Measurements from ENCODE around the gene SEPTIN6.

SEPTIN6 gene

GRCh38 chrX:119708936-119709335 lies 16.0 kb upstream of the SEPTIN6 start:
- ChIA-PET POLR2A (interaction anchor here (1.8 kb wide), 1 partner anchor 16 kb away, joined by 6 read pairs; the partner anchor contains the start of gene SEPTIN6), CTCF (interaction anchor here (0.5 kb wide), 1 partner anchor 72 kb away, joined by 3 read pairs; no protein-coding TSS in a partner anchor)

GRCh38 chrX:119706616-119707015 lies 13.6 kb upstream of the SEPTIN6 start:
- no peak overlapping the region for H3K4me3 ChIP-seq (ENCODE audit: low read depth, low read length)
- H3K9me3 ChIP-seq (ENCODE audit: control insufficient read depth, insufficient read depth, low read depth, low read length) = no peaks in the 10 kb centered on the region
- CTCF ChIA-PET = interaction anchor here (0.6 kb wide), 1 partner anchor 14 kb away, joined by 4 read pairs; no protein-coding TSS in a partner anchor
- no peaks in the 10 kb centered on the region for H3K36me3 ChIP-seq (ENCODE audit: control insufficient read depth in 2 of 2, insufficient read depth in 1 of 2, low read length in 2 of 2)
- POLR2A ChIA-PET = no interaction called here
- H3K4me1 ChIP-seq (ENCODE audit: control insufficient read depth, insufficient read depth, low read length) = no peaks in the 10 kb centered on the region
- no peak overlapping the region for H3K27ac ChIP-seq (ENCODE audit: extremely low read depth, low read depth, low read length)
- TF ChIP-seq ZNF341 (tag by site-specific recombination; IDR thresholded peaks at IDR 0.05; ENCODE audit: low read depth) (no peak), ZNF280D (tag by site-specific recombination; IDR thresholded peaks at IDR 0.05) (no peak), ZSCAN5A (tag by site-specific recombination; IDR thresholded peaks at IDR 0.05) (no peak), ZNF433 (tag by site-specific recombination; IDR thresholded peaks at IDR 0.05; ENCODE audit: low read depth) (no peak), GLIS1 (tag by site-specific recombination; IDR thresholded peaks at IDR 0.05) (no peak), ZNF707 (tag by site-specific recombination; IDR thresholded peaks at IDR 0.05) (no peak), ZNF677 (tag by site-specific recombination; IDR thresholded peaks at IDR 0.05) (no peak), ZNF624 (tag by site-specific recombination; IDR thresholded peaks at IDR 0.05) (no peak), ZNF555 (tag by site-specific recombination; conservative IDR thresholded peaks at IDR 0.05) (no peak), ZNF76 (tag by site-specific recombination; IDR thresholded peaks at IDR 0.05; ENCODE audit: borderline replicate concordance, low read depth) (no peak), ZNF366 (tag by site-specific recombination; conservative IDR thresholded peaks at IDR 0.05) (no peak), ZNF211 (tag by site-specific recombination; IDR thresholded peaks at IDR 0.05; ENCODE audit: low read depth) (no peak), MEIS1 (CRISPR knock-in tag; IDR thresholded peaks at IDR 0.05; ENCODE audit: borderline replicate concordance) (no peak), ZNF544 (tag by site-specific recombination; IDR thresholded peaks at IDR 0.05) (no peak)

More at GRCh38 chrX:119708936-119709335, 16.0 kb upstream of the SEPTIN6 start:
- H3K36me3 ChIP-seq (ENCODE audit: control insufficient read depth in 2 of 2, insufficient read depth in 1 of 2, low read length in 2 of 2) = no peaks in the 10 kb centered on the region
- no peaks in the 10 kb centered on the region for H3K4me1 ChIP-seq (ENCODE audit: control insufficient read depth, insufficient read depth, low read length)
- H3K9me3 ChIP-seq (ENCODE audit: control insufficient read depth, insufficient read depth, low read depth, low read length) = no peaks in the 10 kb centered on the region
- H3K27ac ChIP-seq (ENCODE audit: extremely low read depth, low read depth, low read length) = no peak overlapping the region
- no peak overlapping the region for H3K4me3 ChIP-seq (ENCODE audit: low read depth, low read length)
- TF ChIP-seq ZBTB20 (tag by site-specific recombination; IDR thresholded peaks at IDR 0.05) (no peak), ZFP37 (tag by site-specific recombination; IDR thresholded peaks at IDR 0.05) (no peak), ZBTB44 (tag by site-specific recombination; IDR thresholded peaks at IDR 0.05) (no peak), ZBTB49 (tag by site-specific recombination; IDR thresholded peaks at IDR 0.05; ENCODE audit: low read depth) (no peak), ZNF701 (tag by site-specific recombination; IDR thresholded peaks at IDR 0.05) (no peak), ZSCAN23 (tag by site-specific recombination; IDR thresholded peaks at IDR 0.05) (no peak), ZNF555 (tag by site-specific recombination; conservative IDR thresholded peaks at IDR 0.05) (no peak), ZNF37A (tag by site-specific recombination; IDR thresholded peaks at IDR 0.05) (no peak), ZNF266 (tag by site-specific recombination; IDR thresholded peaks at IDR 0.05; ENCODE audit: low read depth) (no peak), GLIS2 (tag by site-specific recombination; IDR thresholded peaks at IDR 0.05) (no peak), MYNN (tag by site-specific recombination; IDR thresholded peaks at IDR 0.05; ENCODE audit: borderline replicate concordance) (no peak), TCF7L2 (IDR thresholded peaks at IDR 0.05; ENCODE audit: borderline replicate concordance, low read depth, low read length) (no peak), ZNF571 (tag by site-specific recombination; IDR thresholded peaks at IDR 0.05) (no peak), PBX3 (CRISPR knock-in tag; IDR thresholded peaks at IDR 0.05) (no peak)

All from HEK293 (cell line).